Left lung (tissue), 10 donors: ENCODE results near the gene RNF186. TPM values are rescaled to one million over a fixed set of nuclear protein-coding genes. Genes with fewer than 3 reads are reported as not detected.
A peak's percentile ranks its signal among the peaks of the same experiment; 100 is the strongest.

Source experiments
- ATAC-seq: fragments of 200-7000 bp; cut with Tn5 transposase; one replicate; pipeline ENCODE4 v1.9.1; 2020; ENCODE audit warnings: moderate library complexity
- DNase-seq, 4 donors: peaks; one replicate each; pipeline ENCODE4 v3.0.0-alpha.2; 2013 to 2020
- H3K27ac ChIP-seq, 2 donors: fragments of 200-600 bp; sonication (generic) in 1 of 2; one replicate each; pipeline versions ENCODE4 v1.5.0 to v1.8.0; 2020 to 2021
- H3K27me3 ChIP-seq, 2 donors: fragments of 200-600 bp; sonication (generic) in 1 of 2; one replicate each; pipeline versions ENCODE4 v1.5.0 to v1.8.0; 2020 to 2021
- H3K36me3 ChIP-seq, 2 donors: fragments of 200-600 bp; sonication (generic) in 1 of 2; one replicate each; pipeline versions ENCODE4 v1.5.0 to v1.8.0; 2020 to 2021
- H3K4me1 ChIP-seq, 2 donors: fragments of 200-600 bp; one replicate each; pipeline ENCODE4 v1.8.0; 2021
- H3K4me3 ChIP-seq, 2 donors: fragments of 200-600 bp; sonication (generic) in 1 of 2; one replicate each; pipeline versions ENCODE4 v1.5.0 to v1.8.0; 2020 to 2021; ENCODE audit warnings: mild to moderate bottlenecking in 1 of 2
- H3K9me3 ChIP-seq, 2 donors: fragments of 200-600 bp; sonication (generic) in 1 of 2; one replicate each; pipeline versions ENCODE4 v1.5.0 to v1.8.0; 2020 to 2021
- CTCF ChIP-seq, 2 donors: fragments of 200-600 bp; sonication (generic) in 1 of 2; IDR thresholded peaks; one replicate each; pipeline versions ENCODE4 v1.5.0 to v1.8.0; 2021; ENCODE audit warnings: antibody characterized with exemption in 2 of 2
- intact Hi-C, 2 donors: fragments of 100-400 bp; cut with DNase I; formaldehyde crosslinking; loops; one replicate each; pipeline versions ENCODE4 v1.11.2 to v1.14.2; 2022
- polyA plus RNA-seq, 6 donors: library from polyadenylated mRNA; unstranded; fragments of 120-200 nt; gene quantifications; one replicate each; pipeline ENCODE4 v1.2.1, GENCODE V29; 2013; ENCODE audit not compliant: insufficient read length in 6 of 6
- total RNA-seq, 2 donors: library from RNA; stranded (reverse); fragmentation: NEBNext Ultra II Directional; extraction: Animal tissue kit (Norgen Biotek cat#: 25700); gene quantifications; one replicate each; pipeline ENCODE4 v1.2.1, GENCODE V29; 2021
- donor health status: DM: no; HTN: yes; CAD: no.
- donor health status: DM: no; HTN: no; CAD: no.

RNF186 gene
- total and polyA plus RNA-seq, 8 donors = 0.12 TPM; not detected in 7

GRCh38 chr1:19861034-19861433 is 46.0 kb upstream of the RNF186 start:
- no peak overlapping the region for H3K4me3 ChIP-seq
- DNase-seq = no peak
- H3K36me3 ChIP-seq = no peaks in the 10 kb centered on the region
- no peak overlapping the region for H3K27ac ChIP-seq
- ATAC-seq = peak; percentile 14
- H3K4me1 ChIP-seq = no peaks in the 10 kb centered on the region
- intact Hi-C loops = no loop called here
- H3K27me3 ChIP-seq = peaks cover 0 to 23% of the 10 kb centered on the region in 2 donors
- peaks cover 0 to 4% of the 10 kb centered on the region in 2 donors for H3K9me3 ChIP-seq
- no peak for TF ChIP-seq CTCF (IDR thresholded peaks at IDR 0.05)

- Histone ChIP-seq H3K4me3 (no peak overlapping the region), H3K9me3 (peaks cover 0 to 4% of the 10 kb centered on the region in 2 donors), H3K36me3 (no peaks in the 10 kb centered on the region), H3K27me3 (peaks cover 0 to 23% of the 10 kb centered on the region in 2 donors), H3K4me1 (no peaks in the 10 kb centered on the region), H3K27ac (no peak overlapping the region)
- DNase-seq = no peak
- TF ChIP-seq CTCF (IDR thresholded peaks at IDR 0.05) = no peak
- intact Hi-C loops = no loop called here
- ATAC-seq = no peak
Measured at GRCh38 chr1:19860418-19860817, 45.3 kb upstream of the RNF186 start.

GRCh38 chr1:19859876-19860275 is 44.8 kb upstream of the RNF186 start:
- Histone ChIP-seq H3K27me3 (peaks cover 0 to 23% of the 10 kb centered on the region in 2 donors), H3K4me3 (no peak overlapping the region), H3K9me3 (peaks cover 0 to 4% of the 10 kb centered on the region in 2 donors), H3K27ac (no peak overlapping the region), H3K36me3 (no peaks in the 10 kb centered on the region), H3K4me1 (no peaks in the 10 kb centered on the region)
- ATAC-seq = no peak
- TF ChIP-seq CTCF (IDR thresholded peaks at IDR 0.05) = no peak
- DNase-seq = no peak
- intact Hi-C loops = no loop called here

- peaks cover 0 to 4% of the 10 kb centered on the region in 2 donors for H3K9me3 ChIP-seq
- no peak for TF ChIP-seq CTCF (IDR thresholded peaks at IDR 0.05)
- DNase-seq (no peak), ATAC-seq (no peak)
- no peaks in the 10 kb centered on the region for H3K36me3 ChIP-seq
- no peaks in the 10 kb centered on the region for H3K4me1 ChIP-seq
- H3K27ac ChIP-seq = no peak overlapping the region
- peaks cover 0 to 26% of the 10 kb centered on the region in 2 donors for H3K27me3 ChIP-seq
- intact Hi-C loops = no loop called here
- H3K4me3 ChIP-seq = no peak overlapping the region
Measured at GRCh38 chr1:19858893-19859292, 43.8 kb upstream of the RNF186 start.

GRCh38 chr1:19854866-19855265 is 39.8 kb upstream of the RNF186 start:
- Histone ChIP-seq H3K9me3 (no peaks in the 10 kb centered on the region), H3K27me3 (peaks cover 0 to 20% of the 10 kb centered on the region in 2 donors), H3K4me3 (no peak overlapping the region), H3K36me3 (no peaks in the 10 kb centered on the region), H3K27ac (no peak overlapping the region), H3K4me1 (no peaks in the 10 kb centered on the region)
- ATAC-seq = no peak
- TF ChIP-seq CTCF (IDR thresholded peaks at IDR 0.05) = no peak
- intact Hi-C loops = no loop called here
- no peak for DNase-seq
